HG03460 (cell line): ENCODE measurements around the gene LMAN2.

Source experiments
- ATAC-seq: cut with Tn5 transposase; IDR thresholded peaks from one replicate; pipeline ENCODE4 v1.9.1; 2021; ENCODE audit not compliant: unreplicated experiment

LMAN2 gene

GRCh38 chr5:177328545-177329231, 22.8 kb downstream of the LMAN2 start:
- no peak for ATAC-seq

DNA sequence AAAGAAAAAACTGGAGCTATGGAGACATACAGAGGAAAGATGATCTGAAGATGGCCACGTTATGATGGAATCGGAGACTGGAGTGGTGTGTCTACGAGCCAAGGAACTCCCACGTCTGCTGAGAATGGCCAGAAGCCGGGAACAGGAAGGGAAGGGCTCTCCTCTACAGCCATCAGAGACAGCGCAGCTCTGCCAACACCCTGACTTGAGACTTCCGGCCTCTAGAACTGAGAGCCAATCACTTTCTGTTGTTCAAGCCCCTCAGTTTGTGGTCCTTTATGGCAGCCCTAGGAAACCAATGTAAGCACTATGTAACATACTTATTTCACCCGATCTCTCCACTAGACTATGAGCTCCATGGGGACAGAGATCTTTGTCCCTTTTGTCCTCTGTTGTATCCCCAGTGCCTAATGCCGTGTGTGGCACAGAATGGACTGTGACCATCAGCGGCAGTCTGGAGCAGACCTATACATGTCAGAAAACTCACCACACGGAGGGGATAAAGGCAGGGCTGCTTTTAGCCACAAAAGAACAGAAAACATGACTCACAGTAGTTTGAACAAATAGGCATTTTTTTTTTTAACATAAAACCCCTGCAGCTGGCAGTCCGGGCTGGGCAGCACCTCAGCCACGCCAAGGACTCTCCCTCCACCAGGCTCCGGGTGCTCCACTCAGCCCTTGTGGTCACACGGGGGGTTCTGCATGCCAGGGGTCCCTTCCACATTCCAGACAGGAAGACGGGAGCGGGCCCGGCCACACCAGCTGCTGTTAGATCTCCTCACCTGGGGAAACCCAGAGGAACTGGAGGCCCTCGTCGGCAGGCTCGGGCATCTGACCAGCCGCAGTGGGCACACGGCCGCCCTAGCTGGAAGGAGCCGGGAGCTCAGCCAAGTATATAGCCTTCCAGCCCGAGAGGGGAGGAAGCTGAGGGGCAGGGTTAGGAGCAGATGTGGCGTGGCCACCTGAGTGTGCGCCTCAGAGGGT, 23.6 kb downstream of the LMAN2 start:
- no peak for ATAC-seq

GRCh38 chr5:177325868-177326381, 25.5 kb downstream of the LMAN2 start:
- ATAC-seq, result no peak

DNA sequence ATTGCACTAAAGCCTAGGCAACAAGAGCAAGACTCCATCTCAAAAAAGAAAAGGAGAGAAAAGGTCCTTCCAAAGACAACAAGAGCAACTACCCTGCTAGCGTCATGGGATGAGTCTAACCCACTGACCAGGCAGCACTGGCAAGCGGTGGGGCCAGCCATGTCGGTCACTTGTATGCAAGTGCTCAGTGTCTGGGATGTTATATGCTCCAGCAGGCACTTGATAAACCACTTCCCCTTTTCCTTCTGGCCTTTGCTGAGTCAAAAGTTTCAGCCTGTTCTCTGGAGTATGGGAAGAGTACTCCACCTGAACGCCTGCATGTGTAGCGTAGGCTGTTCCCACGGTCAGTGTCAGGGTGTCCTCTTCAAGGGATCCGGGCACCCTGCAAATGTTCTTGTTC, 30.6 kb downstream of the LMAN2 start:
- ATAC-seq, result no peak

DNA sequence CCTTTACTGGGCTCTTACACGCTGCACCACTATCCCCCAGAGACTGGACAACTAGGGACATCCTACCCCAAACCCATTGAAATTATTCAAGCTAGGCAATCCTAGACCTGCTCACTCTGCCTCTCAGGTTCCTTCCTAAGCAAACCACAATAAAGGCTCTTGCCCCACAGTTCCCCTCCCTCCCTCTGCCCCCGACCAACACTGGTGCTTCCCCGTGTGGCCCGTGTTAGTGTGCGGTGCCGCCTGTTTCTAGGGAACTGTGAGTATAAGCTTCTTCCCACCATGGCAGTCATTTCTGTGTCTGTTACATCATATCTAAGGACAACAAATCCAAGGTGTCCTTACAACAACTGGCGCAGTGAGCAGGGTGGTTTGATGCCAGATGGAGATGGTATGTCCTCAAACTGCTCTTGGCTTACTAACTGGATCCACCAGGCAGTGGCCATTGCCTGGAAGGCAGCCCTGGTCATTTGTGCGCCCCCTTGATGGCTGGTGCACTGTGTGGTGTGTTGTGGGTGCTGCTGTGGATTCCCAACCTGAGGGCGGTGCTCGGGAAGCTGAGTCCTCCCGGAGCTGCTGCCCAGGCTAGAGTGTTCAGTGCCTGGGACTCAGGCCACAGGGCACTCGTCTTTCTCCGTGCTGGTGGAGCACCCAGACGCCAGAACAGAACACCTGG, 31.4 kb downstream of the LMAN2 start:
- ATAC-seq, result no peak

DNA sequence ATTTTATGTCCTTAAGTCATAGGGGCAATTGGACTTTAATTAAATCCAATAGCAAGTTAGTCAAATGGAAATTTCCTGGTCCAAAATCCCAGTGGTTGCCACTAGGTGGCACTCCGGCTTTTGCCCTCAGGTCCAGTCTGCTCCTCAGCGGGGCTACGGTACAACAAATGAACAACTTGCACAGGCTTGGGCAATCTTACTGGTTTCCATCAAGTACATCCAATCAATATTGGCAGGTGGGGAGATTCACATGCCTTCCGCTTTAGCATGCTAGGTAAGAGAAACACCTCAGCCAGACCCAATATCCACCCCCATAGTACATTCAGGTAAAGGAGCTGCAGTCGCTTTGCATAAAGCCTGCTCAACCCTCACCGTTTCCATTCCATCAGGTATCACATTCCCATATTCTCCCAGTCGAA, 33.5 kb downstream of the LMAN2 start:
- no peak for ATAC-seq

GRCh38 chr5:177316005-177316404, 35.5 kb downstream of the LMAN2 start:
- ATAC-seq, result no peak

GRCh38 chr5:177315411-177315810, 36.1 kb downstream of the LMAN2 start:
- no peak for ATAC-seq

DNA sequence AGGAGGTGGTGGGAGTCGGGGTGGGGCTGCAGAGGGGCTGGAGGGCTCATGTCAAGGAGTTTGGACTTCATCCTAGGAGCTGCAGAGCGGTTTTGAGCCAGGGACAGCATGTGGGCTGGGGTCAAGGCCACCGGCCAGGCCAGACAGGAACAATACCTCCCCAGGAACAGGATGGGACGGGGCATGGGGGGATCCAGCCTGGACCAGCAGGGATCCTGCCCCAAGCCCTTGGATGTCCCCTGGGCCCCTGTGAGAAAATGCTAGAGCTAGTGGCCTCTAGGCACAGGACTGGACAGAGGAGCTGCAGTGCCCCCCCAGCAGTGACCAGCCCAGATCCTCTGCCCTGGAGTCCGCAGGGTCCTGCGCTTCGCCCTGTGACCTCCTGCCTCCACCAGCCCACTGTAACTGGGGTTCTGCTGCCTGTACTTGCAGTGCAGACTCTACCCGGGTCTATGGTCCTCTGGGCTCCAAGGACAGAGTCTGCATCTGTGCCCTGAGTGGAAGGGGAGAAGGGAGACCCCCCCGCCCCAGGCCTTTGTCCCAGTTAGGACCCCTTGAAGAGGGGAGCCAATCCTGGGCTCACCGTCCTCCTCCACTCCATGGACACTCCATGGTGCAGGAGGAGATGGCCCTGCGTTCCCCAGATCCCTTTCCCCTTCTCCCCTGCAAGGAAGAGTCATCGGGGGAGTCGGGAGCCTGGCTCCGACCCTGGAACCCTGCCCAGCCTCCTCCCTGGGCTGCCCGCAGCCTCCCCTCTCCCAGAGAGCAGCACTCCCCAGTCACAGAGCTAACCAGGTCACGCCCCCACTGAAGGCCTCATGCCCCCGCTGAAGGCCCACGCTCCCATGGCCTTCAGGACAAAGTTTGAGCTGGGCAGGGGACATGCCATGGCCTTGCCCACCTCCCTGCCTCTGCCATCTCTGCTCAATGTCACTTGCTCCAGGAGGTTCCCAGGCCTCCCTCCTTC, 36.8 kb downstream of the LMAN2 start:
- no peak for ATAC-seq

DNA sequence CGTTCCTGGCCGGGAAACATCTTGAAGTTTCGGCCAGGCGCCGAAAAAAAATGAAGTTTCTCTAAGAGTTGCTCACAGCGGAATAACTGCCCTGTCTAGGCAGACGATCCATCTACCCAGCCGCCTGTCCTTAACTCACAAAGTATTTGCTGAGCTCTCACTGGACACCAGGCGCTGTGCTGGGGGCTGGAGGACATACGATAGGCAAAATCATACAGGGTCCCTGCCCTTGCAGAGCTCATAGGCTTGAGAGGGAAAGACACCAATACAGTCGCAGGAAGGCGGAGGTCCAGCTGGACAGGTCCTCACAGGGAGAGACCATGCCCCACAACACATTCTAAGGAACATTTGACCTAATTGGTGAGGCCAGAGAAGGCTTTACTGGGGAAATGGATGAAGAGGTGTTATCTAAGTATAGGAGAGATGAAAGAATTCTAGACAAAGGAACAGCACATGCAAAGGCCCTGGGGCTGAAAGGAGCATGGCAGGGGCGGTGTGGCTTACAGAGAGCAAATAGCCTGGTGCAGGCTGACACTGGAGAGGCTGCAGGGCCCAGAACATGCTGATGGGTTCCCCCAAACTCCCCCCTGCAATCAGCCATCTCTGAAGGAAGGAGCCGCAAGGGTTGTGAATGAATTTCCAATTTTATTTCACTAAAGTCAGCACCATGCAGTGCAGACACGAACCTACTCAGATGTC, 37.8 kb downstream of the LMAN2 start:
- no peak for ATAC-seq

DNA sequence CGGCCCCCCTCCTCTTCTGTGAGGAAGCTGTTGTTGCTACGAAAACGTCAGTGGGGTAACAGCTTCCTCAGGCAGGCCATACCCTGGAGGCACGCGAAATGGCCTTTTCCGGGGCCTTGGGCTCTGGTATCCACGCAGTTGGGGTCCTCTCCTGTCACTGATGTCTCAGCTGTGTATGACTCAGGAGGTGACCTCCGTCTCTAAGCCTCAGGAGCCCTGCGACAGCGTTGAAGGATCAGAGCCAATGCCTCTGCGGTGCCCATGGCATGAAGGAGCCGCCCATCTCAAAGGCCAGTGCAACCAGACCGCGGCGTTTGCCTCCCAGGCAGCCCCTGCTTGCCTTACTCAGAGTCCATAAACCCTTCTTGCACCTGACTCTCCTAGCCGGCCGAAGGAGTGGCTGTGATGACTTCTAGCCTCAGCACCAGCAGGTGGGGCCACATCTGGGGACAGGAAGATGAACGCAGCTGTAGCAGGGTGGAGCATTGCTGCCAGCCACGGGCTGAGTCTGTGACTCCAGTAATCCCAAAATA, 38.8 kb downstream of the LMAN2 start:
- peak; percentile 26 for ATAC-seq

GRCh38 chr5:177311723-177312648, 39.5 kb downstream of the LMAN2 start, which contains the start of gene MXD3:
Gene MXD3 (minus strand): TSS chr5:177311898. CDS start chr5:177311830, 68 bp downstream.
- peak; percentile 69 for ATAC-seq

GRCh38 chr5:177311392-177311722, 40.1 kb downstream of the LMAN2 start:
- ATAC-seq, result peak; percentile 2

DNA sequence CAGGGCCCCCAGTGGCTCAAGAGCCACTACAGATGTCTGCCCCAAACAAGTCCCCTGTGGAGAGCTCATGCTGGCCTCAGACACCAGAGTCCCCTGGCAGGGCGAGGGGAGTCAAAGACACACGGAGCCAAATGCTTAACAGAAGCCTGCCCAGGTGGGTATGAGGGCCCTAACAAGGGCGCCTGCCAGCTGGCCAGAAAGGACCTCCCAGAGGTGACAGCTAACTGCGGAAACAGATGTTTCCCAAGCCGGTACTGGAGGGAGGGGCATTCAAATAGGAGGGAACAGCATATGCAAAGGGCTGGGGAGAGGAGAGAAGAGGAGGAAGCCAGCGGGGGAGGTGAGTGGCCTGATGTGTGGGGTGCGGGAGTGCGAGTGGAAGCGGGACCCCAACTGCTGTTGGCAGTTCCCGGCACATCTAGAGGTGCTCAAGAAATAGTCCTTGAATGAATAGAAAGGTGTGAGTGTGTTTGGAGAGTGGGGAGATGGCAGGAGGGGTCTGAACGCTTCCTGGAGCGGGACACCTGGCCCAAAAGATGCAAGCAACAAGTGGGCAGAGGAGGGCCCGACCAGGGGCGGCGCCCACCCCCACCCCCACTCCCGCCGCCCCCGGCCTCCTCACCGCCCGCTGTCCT, 40.6 kb downstream of the LMAN2 start:
- no peak for ATAC-seq

- ATAC-seq, result no peak
These were observed 41.1 kb downstream of the LMAN2 start for GRCh38 chr5:177310332-177310731.

- no peak for ATAC-seq
These were observed 41.9 kb downstream of the LMAN2 start for GRCh38 chr5:177309351-177310191.

DNA sequence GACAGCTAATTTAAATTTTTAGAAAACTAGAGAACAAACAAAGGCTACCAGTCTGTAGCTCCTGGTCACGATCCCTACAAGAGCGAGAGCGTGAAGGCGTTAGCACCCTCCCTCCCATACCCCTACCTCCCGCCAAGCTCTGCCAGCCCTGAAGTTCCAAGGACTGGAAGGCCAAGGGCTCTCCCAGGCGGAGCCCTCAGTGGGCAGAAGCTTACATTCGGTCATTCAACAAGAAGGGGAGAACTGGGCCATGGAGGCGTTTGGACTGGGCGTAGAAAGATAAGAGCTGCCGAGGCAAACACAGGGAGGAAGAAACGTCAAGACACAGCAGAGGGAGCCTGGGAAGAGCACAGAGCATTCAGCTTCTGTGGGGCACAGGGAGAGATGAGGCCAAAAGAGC, 42.7 kb downstream of the LMAN2 start:
- no peak for ATAC-seq
